Stimulated activated CD4-positive, alpha-beta T cell treated with anti-CD3 and anti-CD28 coated beads, Interleukin-1b, Interleukin-23, amount 100 ng/mL, for 48 hours (primary cell): Measurements from ENCODE around the gene IL1B.
A peak's percentile ranks its signal among the peaks of the same experiment; 100 is the strongest.

Source experiments
- DNase-seq: peaks from one replicate; pipeline ENCODE4 v3.0.0-alpha.2; 2020

Gene IL1B

GRCh38 chr2:112829101-112829960, 7.2 kb downstream of the IL1B start:
- DNase-seq: no peak

- no peak for DNase-seq
Observed at GRCh38 chr2:112828251-112828691, 8.3 kb downstream of the IL1B start.

GRCh38 chr2:112827604-112828185, 8.9 kb downstream of the IL1B start:
- no peak for DNase-seq

GRCh38 chr2:112827009-112827408, 9.6 kb downstream of the IL1B start:
- no peak for DNase-seq

GRCh38 chr2:112825706-112826105, 10.9 kb downstream of the IL1B start:
- DNase-seq: no peak

- no peak for DNase-seq
Observed at GRCh38 chr2:112824694-112825085, 11.9 kb downstream of the IL1B start.

- peak; percentile 8 for DNase-seq
Observed at GRCh38 chr2:112821682-112822081, 14.9 kb downstream of the IL1B start.

GRCh38 chr2:112821142-112821541, 15.4 kb downstream of the IL1B start:
- peak; percentile 62 for DNase-seq

GRCh38 chr2:112820343-112820742, 16.2 kb downstream of the IL1B start:
- no peak for DNase-seq

- no peak for DNase-seq
Observed at GRCh38 chr2:112819081-112819480, 17.5 kb downstream of the IL1B start.

GRCh38 chr2:112818094-112818902, 18.3 kb downstream of the IL1B start:
- DNase-seq: no peak

- DNase-seq: no peak
Observed at GRCh38 chr2:112817082-112817689, 19.4 kb downstream of the IL1B start.

- DNase-seq: no peak
Observed at GRCh38 chr2:112814278-112814677, 22.3 kb downstream of the IL1B start.

GRCh38 chr2:112813280-112813966, 23.2 kb downstream of the IL1B start:
- DNase-seq: no peak

- no peak for DNase-seq
Observed at GRCh38 chr2:112812318-112813267, 24.0 kb downstream of the IL1B start.

GRCh38 chr2:112811841-112812306, 24.7 kb downstream of the IL1B start:
- no peak for DNase-seq

- DNase-seq: no peak
Observed at GRCh38 chr2:112811276-112811831, 25.2 kb downstream of the IL1B start.

- no peak for DNase-seq
Observed at GRCh38 chr2:112809112-112809511, 27.5 kb downstream of the IL1B start.

- no peak for DNase-seq
Observed at GRCh38 chr2:112807233-112807807, 29.3 kb downstream of the IL1B start.

GRCh38 chr2:112805542-112805941, 31.0 kb downstream of the IL1B start:
- DNase-seq: no peak
